Stimulated activated CD4-positive, alpha-beta T cell treated with anti-CD3 and anti-CD28 coated beads, TNF-alpha, amount 100 ng/mL, for 48 hours (primary cell): ENCODE measurements around the gene PELI3.

Source experiments
- DNase-seq, 3 donors: peaks; one replicate each; pipeline ENCODE4 v3.0.0-alpha.2; 2020; ENCODE audit warnings: low read depth in 3 of 3

The PELI3 gene

DNA sequence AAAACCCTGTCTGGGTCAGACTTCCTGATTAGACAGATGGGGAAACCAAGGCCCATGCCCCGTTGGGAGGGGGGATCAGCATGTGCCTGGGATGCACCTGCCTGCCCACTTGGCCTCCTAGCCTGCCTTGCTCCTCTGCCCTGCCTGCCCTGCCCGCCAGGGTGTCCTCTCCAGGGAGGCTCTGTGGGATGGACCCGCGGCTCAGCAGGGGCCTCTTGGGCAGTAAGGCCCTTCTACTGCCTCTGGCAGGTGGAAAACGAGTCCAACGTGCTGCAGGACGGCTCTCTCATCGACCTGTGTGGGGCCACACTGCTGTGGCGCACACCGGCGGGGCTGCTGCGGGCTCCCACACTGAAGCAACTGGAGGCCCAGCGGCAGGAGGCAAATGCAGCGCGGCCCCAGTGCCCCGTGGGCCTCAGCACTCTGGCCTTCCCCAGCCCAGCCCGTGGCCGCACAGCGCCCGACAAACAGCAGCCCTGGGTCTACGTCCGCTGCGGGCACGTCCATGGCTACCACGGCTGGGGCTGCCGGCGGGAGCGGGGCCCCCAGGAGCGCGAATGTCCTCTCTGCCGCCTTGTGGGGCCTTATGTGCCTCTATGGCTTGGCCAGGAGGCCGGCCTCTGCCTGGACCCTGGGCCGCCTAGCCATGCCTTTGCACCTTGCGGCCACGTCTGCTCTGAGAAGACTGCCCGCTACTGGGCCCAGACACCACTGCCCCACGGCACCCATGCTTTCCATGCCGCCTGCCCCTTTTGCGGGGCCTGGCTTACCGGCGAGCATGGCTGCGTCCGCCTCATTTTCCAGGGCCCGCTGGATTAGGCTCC lies 8.9 kb downstream of the PELI3 start:
- DNase-seq = no peak

DNA sequence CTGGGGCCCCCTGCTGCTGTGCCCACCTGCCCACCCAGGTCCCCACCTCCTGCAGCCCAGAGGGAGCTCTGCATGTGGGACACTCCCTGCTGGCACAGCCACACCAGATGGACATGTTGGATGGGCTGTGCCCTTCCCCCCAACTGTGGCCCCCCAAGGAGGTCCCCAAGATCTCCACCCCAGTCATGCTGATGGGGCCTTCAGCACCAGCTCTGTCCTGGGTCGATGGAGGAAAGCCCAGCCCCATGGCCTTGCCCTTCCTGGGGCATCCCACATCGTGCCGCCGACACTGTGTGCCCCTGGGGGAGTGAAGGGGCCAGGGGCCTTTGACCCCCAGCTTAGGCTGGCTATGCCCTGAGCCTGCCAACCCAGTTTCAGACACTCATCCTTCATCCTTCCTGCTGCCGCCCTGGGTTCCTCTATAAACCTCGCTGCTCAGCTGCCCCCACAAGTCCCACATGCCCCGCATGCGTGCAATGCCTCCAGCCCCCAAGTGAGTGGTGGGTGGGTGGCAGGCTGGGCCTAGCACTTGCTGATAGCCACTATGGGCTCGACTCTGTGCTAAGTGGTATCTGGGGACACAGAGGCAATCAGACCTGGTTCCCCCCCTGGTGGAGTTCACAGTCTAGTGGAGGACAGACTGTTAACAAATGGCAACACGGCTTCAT lies 9.6 kb downstream of the PELI3 start:
- DNase-seq = no peak

DNA sequence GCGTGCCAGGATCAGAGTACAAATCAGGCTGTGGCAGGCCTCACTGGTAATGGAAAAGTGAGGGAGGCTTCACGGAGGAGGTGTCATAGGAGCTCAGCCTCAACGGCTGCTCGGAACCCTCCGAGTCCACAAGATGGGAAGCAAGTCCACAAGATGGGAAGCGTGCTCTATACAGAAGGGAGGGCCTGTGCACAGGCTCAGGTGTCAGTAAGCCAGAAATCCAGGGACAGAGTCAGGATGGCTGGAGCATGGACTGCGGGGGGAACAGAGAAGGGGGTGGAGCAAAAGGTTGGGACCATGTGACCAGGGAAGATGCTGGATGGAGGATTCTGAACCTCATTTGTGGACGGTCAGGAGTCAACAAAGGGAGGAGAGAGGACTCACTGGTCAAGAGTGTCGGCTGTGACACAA lies 10.1 kb downstream of the PELI3 start:
- no peak for DNase-seq

DNA sequence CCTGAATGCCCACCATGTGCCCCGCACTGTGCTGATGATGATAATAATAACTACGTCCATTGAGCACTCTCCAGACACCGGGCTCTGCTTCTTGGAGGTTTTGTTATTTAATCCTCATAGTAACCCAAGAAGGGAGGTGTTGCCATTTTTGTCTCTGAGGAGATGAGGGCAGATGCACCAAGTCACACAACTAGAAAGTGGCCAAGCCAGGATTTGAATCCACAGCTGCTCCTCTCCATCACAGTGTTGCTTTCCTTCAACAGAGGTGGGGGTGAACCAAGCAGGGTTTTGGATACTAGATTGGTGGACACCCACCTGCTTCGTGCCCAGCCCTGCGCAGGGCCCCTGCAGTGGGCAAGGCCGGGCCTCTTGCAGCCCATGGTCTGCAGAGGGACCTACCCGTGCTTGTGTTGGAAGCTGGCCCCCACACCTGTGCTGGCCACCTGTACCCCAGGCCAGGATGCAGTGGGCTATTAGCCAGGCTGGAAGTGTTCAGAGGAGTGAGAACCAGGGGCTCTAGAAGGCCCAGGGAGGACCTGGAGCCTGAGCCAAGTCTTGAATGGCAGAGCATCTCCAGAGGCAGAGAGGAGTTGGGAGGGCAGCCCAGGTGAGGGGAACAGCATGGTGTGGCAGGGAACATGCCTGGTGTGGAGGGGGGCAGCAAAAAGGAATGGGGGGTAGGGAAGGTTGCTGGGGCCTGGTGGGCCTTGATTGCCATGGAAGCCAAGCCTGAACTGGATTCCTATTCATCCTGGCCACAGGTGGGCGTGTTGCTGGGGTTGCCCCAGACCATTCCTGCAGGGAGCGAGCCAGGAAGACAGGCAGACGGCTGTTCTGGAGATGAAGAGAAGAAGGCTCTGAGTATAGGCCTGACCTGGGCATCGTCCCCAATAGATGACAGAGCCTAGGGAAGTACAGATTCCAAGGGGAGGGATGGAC lies 10.8 kb downstream of the PELI3 start:
- no peak for DNase-seq

GRCh38 chr11:66478729-66479393 lies 12.2 kb downstream of the PELI3 start:
- DNase-seq = no peak

DNA sequence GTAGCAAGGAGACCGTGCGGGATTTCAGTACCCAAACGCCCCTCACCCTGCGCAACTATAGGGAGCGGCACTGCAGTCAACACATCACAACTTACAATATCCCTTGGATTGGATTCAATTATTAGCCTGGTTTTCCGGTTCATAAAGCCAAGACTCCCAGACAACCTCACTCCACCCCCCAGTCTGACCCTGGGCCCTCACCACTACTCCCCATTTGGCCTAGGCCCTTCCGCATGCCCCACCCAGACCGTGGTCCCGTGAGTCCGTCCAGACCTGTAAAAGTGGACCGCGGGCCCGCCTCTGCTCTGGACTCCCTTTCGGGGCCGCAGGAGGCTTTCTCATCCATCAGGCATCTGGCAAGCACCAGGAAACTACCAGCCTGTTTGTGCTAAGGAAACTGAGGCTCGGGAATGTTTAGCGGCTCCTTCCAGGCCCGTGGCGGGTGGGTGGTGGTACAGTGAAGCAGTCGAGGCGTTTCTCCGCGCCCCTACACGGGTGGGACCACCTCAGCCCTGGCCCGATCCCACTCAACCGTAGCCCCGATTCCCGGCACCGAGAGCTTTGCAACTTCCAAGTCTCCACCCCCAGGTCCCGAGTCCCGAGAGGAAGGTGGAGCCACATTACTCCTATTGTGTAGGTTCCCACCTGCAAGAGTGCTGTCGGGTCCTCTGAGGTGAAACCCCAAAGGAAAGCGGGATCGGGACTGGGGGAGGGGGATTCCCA lies 12.8 kb downstream of the PELI3 start:
- no peak for DNase-seq

DNA sequence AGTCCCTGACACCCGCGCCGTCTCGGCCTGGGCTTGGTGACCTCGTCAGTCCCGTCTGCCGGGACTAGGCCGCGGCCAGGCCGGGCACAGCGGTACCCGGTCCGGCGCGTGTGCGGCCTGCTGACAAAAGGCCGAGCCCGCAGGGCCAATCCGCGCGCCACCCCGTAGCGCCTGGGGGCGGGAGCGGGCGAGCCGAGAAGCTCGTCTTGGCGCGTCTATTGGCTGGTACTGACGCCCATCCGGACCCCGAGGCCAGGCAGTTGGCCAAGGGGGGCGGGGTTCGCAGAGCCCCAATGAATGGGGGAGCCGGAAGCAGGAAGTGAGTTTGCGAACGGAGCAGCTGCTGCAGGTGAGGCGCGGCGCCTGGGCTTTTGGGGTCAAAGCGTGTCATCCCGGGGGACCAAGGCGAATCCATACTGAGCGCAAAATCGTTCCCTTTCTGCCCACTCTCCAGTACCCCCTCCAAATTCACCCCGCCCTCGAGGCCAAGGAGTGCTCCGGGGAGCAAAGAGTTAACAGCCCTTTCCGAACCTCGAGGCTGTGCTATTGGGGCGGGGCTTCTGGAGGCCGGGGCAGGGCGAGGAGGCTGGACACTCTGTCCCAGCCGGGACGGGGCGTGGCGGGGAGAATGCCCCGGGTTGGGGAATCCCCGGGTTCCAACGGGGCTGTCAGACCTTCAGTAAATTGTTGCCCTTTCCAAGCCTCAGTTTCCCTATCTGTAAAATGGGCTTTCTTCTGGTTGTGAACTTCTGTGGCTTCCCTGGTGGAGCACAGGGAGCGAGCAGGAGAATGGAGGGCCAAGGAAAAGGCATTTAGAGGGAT lies 13.6 kb downstream of the PELI3 start, which contains the start of gene DPP3:
Gene DPP3 (plus strand): TSS at position 318 of the 822 bp plus-strand sequence. CDS start 1,767 bp downstream, outside the sequence.
- DNase-seq = peak; percentile 91 to 97 (median 94)

DNA sequence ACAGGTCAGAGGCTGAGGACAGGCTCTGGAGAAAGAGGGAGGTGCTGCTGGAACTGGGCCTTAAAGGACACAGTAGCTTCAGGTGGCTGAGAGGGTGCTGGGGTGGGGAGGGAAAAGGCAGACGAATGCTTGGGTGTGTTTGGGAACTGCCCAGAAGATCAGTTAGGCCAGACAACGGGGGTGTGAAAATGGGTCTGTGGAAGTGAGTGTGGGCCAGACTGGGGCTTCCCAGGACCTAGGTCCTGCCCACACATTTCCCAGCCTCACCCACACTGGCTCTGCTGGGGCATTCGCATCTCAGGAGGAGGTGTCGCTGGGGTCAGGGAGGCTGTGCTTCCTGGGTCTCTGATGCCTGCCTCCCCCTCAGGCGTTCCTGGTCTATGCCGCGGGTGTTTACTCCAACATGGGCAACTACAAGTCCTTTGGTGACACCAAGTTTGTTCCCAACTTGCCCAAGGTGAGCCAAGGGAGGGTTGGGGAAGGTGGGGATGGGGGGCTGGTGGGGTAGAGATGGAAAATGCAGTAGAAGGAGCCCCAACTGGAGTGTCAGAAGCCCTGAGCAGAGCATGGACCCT lies 18.2 kb downstream of the PELI3 start:
- DNase-seq = no peak

GRCh38 chr11:66488957-66489356 lies 22.3 kb downstream of the PELI3 start:
- no peak for DNase-seq

- DNase-seq = no peak
These were observed 22.9 kb downstream of the PELI3 start for GRCh38 chr11:66489636-66490035.

DNA sequence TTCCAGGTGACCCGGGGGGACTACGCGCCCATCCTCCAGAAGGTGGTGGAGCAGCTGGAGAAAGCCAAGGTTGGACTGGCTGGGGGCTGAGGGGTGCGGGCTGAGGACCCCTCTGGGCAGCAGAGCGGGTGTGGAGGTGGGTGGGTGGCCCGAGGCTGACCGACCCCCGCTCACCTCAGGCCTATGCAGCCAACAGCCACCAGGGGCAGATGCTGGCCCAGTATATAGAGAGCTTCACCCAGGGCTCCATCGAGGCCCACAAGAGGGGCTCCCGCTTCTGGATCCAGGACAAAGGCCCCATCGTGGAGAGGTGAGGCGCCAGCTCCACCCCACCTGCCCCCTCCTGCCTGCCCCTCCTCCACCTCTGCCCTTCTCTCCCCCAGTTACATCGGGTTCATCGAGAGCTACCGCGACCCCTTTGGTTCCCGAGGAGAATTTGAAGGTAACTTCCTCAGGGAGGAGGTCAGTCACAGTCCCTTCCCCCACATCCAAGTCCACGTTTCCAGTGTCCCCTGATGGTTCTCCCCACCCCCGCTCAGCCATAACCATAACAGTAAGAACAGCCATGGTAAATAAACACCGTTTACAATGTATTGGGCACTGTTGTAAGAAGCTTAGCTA lies 24.7 kb downstream of the PELI3 start:
- no peak for DNase-seq

GRCh38 chr11:66492161-66492865 lies 25.6 kb downstream of the PELI3 start:
- DNase-seq = no peak

- DNase-seq = no peak
These were observed 26.4 kb downstream of the PELI3 start for GRCh38 chr11:66493130-66493529.

DNA sequence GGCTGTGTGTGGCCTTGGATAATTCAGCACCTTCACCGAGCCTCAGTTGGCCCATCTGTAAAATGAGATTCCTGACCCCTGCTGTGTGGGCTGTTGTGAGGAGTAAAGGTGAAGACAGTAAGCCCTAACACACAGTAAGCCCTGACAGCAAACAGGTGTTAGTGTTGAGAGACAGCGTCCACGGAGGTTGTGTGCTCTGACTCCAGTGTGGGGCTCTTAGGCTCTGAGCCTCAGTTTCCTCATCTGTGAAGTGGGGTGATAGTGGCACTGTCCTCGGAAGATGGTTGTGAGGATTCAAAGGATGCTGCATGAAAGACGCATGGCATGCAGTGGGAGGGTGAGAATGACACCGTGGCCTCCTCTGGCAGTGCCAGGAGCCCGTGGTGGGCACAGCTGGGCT lies 27.8 kb downstream of the PELI3 start:
- no peak for DNase-seq

GRCh38 chr11:66494935-66495334 lies 28.2 kb downstream of the PELI3 start:
- no peak for DNase-seq

- no peak for DNase-seq
These were observed 28.7 kb downstream of the PELI3 start for GRCh38 chr11:66495401-66495854.

- DNase-seq = no peak
These were observed 30.5 kb downstream of the PELI3 start for GRCh38 chr11:66497206-66497605.

DNA sequence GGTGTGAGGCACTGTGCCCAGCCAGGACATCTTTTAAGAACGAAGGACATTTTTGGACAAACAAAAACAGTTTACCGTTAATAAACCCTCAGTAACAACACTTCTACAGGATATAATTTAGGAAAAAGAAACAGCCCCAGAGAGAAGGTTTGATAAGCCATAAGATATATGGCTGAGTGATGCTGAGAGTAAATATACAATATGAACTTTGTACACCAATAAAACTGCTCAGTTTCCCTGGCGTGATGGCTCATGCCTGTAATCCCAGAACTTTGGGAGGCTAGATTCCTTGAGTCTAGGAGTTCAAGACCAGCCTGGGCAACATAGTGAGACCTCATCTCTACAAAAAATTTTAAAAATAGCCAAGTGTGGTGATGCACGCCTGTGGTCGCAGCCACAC lies 31.8 kb downstream of the PELI3 start:
- DNase-seq = no peak
